KG1 (cell line): ENCODE data around the gene NEK8.

ENCODE experiments used
- DNase-seq: peaks from one replicate; lab custom pipeline; 2025; lab: John Stamatoyannopoulos, UW

NEK8 gene

GRCh38 chr17:28744972-28745785 lies 16.6 kb downstream of the NEK8 start:
- DNase-seq: no peak

GRCh38 chr17:28745786-28746411 lies 17.3 kb downstream of the NEK8 start:
- DNase-seq: no peak

- DNase-seq: no peak
Measured at GRCh38 chr17:28746611-28747050, 18.0 kb downstream of the NEK8 start.

GRCh38 chr17:28747051-28747691 lies 18.6 kb downstream of the NEK8 start:
- DNase-seq: no peak

- DNase-seq: no peak
Measured at GRCh38 chr17:28747801-28748750, 19.5 kb downstream of the NEK8 start.

GRCh38 chr17:28748852-28749515 lies 20.4 kb downstream of the NEK8 start:
- DNase-seq: no peak

- no peak for DNase-seq
Measured at GRCh38 chr17:28749516-28750177, 21.1 kb downstream of the NEK8 start.

GRCh38 chr17:28750178-28751047 lies 21.8 kb downstream of the NEK8 start:
- DNase-seq: peak; percentile 87

- no peak for DNase-seq
Measured at GRCh38 chr17:28751600-28752366, 23.2 kb downstream of the NEK8 start.

GRCh38 chr17:28755486-28755885 lies 26.9 kb downstream of the NEK8 start:
- no peak for DNase-seq

- DNase-seq: no peak
Measured at GRCh38 chr17:28756049-28756804, 27.6 kb downstream of the NEK8 start.

GRCh38 chr17:28758411-28759121 lies 30.0 kb downstream of the NEK8 start:
- DNase-seq: no peak

GRCh38 chr17:28759256-28759865 lies 30.8 kb downstream of the NEK8 start:
- no peak for DNase-seq

- peak; percentile 58 for DNase-seq
Measured at GRCh38 chr17:28760601-28761562, 32.3 kb downstream of the NEK8 start.

- no peak for DNase-seq
Measured at GRCh38 chr17:28763137-28763799, 34.7 kb downstream of the NEK8 start.
